Ecto neural progenitor cell (in vitro differentiated cells): Measurements from ENCODE around the gene AGBL2.
A peak's percentile ranks its signal among the peaks of the same experiment; 100 is the strongest.
"Not testable (repeated sequence)": the region's sequence is repeated elsewhere in the genome, so short reads cannot be mapped to it uniquely, and the experiment has no call there.

Experiments
- DNase-seq: peaks from one replicate; pipeline ENCODE4 v3.0.0-alpha.2; 2018; ENCODE audit warnings: low spot score

AGBL2 gene

DNA sequence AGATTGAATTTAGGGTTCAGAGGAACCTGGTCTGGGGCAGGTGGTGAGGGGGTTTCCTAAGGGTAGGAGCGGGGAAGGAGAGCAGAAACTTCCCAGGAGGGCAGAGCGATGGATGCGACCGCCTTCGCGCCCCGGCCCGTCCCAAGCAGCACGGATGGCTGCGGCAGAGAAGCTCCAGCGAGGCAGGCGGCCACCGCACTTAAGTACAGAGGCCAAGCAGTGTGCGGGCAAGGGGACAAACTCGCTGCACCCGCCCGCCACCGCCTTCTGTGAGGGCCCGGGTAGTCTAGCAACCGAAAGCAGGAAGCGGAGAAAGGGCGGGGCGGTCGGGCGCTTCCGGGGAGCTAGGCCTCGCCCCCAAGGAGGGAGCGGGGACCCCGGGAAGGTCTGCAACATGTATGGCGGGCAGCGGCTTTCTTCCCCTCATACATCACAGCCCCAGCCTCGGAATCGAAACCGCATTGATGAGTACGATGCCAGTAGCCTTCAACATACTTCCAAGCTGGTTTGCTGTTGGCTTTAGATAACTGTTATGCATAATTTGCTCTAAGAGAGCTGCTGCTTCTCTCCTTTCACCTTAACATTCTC lies at the start of gene AGBL2:
Gene AGBL2, minus strand, starts transcription at position 288 of the 588 bp plus-strand sequence. CDS start 719 bp downstream, outside the sequence.
- DNase-seq: peak; percentile 83

- DNase-seq: not testable (repeated sequence)
Measured at GRCh38 chr11:47759291-47759690, 44.1 kb upstream of the AGBL2 start.

DNA sequence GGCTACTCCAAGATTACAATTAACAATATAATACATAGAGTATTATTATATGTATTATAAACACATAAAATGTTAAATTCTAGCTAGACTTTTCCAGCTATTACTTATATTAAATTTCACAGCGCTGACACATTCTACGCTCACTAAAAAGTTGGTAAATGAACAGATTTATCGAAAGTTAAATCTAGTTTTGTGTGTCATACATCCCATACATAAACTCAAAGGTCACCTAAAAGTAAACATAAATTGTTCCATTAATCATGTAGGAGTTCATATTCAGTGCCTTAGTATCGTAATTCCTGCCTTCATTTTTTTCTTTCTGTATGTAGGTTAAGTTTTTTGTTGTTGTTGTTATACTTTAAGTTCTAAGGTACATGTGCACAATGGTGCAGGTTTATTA lies 41.0 kb upstream of the AGBL2 start:
- DNase-seq: no peak

GRCh38 chr11:47750725-47751124 lies 35.6 kb upstream of the AGBL2 start:
- no peak for DNase-seq

- not testable (repeated sequence) for DNase-seq
Measured at GRCh38 chr11:47742494-47742893, 27.3 kb upstream of the AGBL2 start.

- not testable (repeated sequence) for DNase-seq
Measured at GRCh38 chr11:47737817-47738216, 22.6 kb upstream of the AGBL2 start.

DNA sequence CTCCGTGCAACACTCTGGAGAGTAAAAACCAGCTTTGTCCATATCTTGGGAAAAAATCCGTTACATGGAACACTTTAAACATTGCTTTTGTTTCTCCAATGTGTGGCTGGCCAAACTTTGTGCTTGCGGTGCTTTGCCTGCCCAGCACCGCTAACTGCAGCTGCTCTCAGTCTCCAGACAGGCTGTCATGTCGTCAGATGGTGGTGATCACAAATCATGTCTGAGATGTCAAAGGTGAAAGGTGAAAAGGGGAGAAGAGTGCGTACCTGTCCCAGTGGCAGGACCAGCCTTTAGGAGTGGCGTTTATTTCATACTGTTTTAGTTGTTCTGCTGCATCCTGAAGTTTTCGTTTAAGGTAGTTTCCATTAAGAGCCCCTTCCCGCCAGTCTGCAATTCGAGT lies 17.1 kb upstream of the AGBL2 start:
- DNase-seq: no peak

GRCh38 chr11:47731475-47731874 lies 16.3 kb upstream of the AGBL2 start:
- DNase-seq: no peak

DNA sequence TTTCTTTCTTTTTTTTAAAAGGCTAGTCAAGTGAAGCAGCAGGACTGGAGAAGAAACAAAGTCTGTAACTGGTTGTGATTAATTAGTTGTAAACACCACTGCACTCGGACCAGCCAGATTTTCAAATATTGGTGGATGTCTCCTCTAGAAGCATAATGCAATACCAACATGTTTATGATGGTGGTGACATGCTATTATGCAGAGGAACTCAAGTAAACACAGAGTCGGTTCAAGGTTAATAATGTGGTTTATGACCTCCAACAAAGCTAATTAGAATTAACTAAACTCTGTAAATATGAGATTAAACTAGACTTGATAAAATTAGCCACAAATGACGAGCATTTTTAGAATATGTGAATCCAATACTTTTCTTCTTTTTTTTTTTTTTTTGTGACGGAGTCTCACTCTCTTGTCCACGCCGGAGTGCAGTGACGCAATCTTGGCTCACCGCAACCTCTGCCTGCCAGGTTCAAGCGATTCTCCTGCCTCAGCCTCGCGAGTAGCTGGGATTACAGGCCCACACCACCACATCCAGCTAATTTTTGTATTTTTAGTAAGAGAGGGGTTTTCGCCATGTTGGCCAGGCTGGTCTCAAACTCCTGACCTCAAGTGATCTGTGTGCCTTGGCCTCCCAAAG lies 11.8 kb upstream of the AGBL2 start:
- DNase-seq: no peak

GRCh38 chr11:47726118-47726442 lies 10.9 kb upstream of the AGBL2 start:
- DNase-seq: no peak

DNA sequence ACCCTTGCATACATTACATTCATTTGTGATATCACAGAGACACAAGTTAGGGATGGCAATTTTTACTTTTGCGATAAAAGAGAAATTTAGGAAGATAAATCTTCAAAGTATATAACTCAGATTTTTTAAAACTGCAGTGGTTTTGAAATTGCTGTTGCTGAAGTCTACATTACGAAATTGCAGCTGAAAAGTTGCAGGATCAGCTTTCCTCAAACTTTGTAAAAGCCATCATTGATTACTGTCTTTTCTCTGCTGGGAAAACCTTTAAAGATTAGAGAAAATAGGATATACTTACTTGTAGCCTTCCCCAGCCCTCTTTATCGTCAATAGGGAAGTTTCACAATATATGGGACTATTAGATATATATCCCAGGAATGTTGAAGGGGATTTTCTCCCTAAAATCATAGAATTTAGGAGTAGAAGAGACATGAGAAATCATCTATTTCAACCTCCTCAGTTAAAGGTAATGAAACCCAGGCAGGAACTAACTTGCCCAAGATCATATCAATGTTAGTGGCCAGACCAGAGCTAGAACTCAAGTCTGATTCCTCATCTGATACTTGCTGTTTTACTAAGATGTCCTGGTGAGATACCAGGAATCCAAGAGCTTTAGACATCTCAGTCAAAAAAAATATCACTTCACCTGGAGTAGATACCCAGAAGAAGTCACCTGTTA lies 10.4 kb upstream of the AGBL2 start:
- no peak for DNase-seq

DNA sequence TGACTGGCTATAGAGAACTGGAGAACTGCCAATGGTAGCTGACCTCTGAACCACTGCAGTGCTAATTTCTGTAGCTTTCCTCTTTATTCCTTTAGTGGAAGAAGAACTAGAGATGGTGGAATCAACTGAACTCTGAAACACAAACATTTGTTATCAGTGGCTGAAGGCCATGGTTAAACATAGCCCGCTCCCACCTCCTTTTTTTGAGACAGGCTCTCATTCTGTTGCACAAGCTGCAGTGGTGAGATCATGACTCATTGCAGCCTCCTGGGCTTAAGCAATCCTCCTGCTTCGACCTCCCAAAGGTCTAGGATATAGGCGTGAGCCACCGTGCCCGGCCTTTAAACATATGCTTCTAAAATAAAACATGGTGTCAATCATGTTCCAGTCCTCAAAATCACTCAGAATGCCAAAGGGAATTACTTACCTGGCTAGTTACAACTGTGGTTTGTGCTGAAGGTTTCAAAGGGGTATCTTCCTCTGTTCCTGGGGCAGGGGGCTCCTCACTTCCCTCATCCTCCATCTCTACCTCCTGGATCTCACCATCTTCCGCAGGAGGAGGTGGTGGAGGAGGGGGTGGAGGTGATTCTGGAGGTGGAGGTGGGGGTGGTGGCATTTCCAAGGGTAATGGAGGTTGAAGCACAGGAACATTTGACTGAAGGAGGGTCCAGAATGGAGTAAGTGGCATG lies 9.0 kb upstream of the AGBL2 start:
- DNase-seq: no peak

- no peak for DNase-seq
Measured at GRCh38 chr11:47723041-47723440, 7.9 kb upstream of the AGBL2 start.

DNA sequence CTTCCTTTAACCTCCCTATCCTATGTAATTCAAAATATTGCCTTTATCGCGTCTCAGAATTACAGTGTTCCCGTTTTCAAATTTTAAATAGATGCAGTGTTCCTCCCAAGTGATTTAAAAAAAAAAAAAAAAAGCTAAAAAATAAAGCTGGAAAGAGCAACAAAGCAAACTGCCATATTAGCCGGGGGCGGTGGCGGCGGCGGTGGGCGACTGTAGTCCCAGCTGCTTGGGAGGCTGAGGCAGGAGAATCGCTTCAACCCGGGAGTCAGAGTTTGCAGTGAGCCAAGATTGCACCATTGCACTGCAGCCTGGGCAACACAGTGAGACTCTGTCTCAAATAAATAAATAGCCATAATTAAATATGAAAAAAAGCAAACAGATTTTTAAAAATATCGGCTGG lies 5.5 kb upstream of the AGBL2 start:
- DNase-seq: no peak

- DNase-seq: no peak
Measured at GRCh38 chr11:47716692-47717091, 1.5 kb upstream of the AGBL2 start.

GRCh38 chr11:47714554-47715081 lies 551 bp downstream of the AGBL2 start:
- DNase-seq: peak; percentile 52

GRCh38 chr11:47711816-47712215 lies 3.4 kb downstream of the AGBL2 start:
- DNase-seq: no peak

- no peak for DNase-seq
Measured at GRCh38 chr11:47711225-47711624, 3.9 kb downstream of the AGBL2 start.

- DNase-seq: not testable (repeated sequence)
Measured at GRCh38 chr11:47707275-47707786, 7.8 kb downstream of the AGBL2 start.

DNA sequence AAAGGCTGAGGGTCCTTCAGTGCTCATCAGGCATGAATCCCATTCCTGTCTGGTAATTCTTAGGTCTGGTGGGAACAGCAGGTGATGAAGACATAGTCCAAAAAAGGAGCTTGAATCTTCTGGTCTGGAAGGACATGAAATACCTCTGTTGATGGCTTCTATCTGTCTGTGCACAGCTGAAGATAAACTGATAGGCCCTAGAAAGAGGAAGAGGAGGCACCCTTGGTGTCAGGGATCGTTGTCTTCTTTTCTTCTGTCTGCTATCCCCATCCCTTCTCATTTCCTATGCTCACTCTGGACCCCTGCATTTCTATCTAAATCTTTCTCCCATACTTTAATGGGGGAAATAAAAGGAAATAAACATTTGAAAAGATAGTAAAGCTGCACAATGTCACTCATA lies 9.4 kb downstream of the AGBL2 start:
- DNase-seq: no peak

DNA sequence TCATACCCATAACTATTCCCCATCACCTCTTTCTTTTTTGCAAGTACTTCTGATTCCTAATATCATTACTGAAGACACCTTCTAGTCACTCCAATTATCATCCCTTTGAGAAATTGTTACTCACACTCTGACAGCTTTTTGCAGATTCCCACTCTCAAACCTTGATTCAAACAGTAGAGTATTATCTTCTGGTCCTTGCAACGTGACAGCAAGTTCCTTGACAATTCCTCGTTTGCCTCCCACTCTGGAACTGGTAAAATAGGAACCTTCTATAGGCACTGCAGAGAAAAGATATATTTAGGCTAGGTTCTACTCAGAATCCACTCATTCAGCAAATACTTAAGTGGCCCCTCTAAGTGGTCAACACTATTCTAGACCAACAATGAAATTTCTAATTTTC lies 23.2 kb downstream of the AGBL2 start:
- DNase-seq: no peak

GRCh38 chr11:47689480-47689879 lies 25.7 kb downstream of the AGBL2 start:
- no peak for DNase-seq

GRCh38 chr11:47688991-47689390 lies 26.2 kb downstream of the AGBL2 start:
- DNase-seq: no peak
